Stimulated activated CD8-positive, alpha-beta memory T cell treated with anti-CD3 and anti-CD28 coated beads, Interleukin-12 subunit alpha, Interleukin-12 subunit beta, amount 100 ng/mL, for 24 hours (primary cell): ENCODE data around the gene PRAMEF4.
"Not testable (repeated sequence)": the region's sequence is repeated elsewhere in the genome, so short reads cannot be mapped to it uniquely, and the experiment has no call there.

Experiments used
- DNase-seq: peaks from one replicate; pipeline ENCODE4 v3.0.0-alpha.2; 2020; ENCODE audit errors: extremely low read depth

PRAMEF4 gene

GRCh38 chr1:12886101-12886500, at the start of gene PRAMEF4:
PRAMEF4 (minus strand) TSS chr1:12886201; CDS start chr1:12883394, 2,807 bp downstream.
- DNase-seq: not testable (repeated sequence)

- DNase-seq: not testable (repeated sequence)
These were observed 38.4 kb upstream of the PRAMEF4 start for GRCh38 chr1:12924368-12924767.

GRCh38 chr1:12921749-12922148, 35.7 kb upstream of the PRAMEF4 start:
- not testable (repeated sequence) for DNase-seq

GRCh38 chr1:12916310-12916709, 30.3 kb upstream of the PRAMEF4 start, which contains the start of gene PRAMEF7:
PRAMEF7 (plus strand) TSS chr1:12916610; CDS start chr1:12917693, 1,083 bp downstream.
- not testable (repeated sequence) for DNase-seq

GRCh38 chr1:12903793-12904572, 18.0 kb upstream of the PRAMEF4 start:
- DNase-seq: not testable (repeated sequence)

GRCh38 chr1:12899186-12899585, 13.2 kb upstream of the PRAMEF4 start:
- DNase-seq: not testable (repeated sequence)

- not testable (repeated sequence) for DNase-seq
These were observed 12.2 kb upstream of the PRAMEF4 start, which contains the start of gene PRAMEF10 for GRCh38 chr1:12898170-12898569. PRAMEF10 (minus strand) TSS chr1:12898270; CDS start chr1:12895847, 2,423 bp downstream.

- not testable (repeated sequence) for DNase-seq
These were observed 7.5 kb downstream of the PRAMEF4 start for GRCh38 chr1:12878453-12878852.

- not testable (repeated sequence) for DNase-seq
These were observed 22.7 kb downstream of the PRAMEF4 start for GRCh38 chr1:12863131-12863880.

- DNase-seq: not testable (repeated sequence)
These were observed 29.2 kb downstream of the PRAMEF4 start, which contains the start of gene PRAMEF2 for GRCh38 chr1:12856786-12857185. PRAMEF2 (plus strand) TSS chr1:12857086; CDS start chr1:12859010, 1,924 bp downstream.

GRCh38 chr1:12851779-12852178, 34.2 kb downstream of the PRAMEF4 start:
- no peak for DNase-seq

GRCh38 chr1:12848620-12849019, 37.4 kb downstream of the PRAMEF4 start, which contains the start of gene HNRNPCL1:
HNRNPCL1 (minus strand) TSS chr1:12848720; CDS start chr1:12848289, 431 bp downstream.
- not testable (repeated sequence) for DNase-seq

- not testable (repeated sequence) for DNase-seq
These were observed 52.8 kb downstream of the PRAMEF4 start for GRCh38 chr1:12833251-12833650.

GRCh38 chr1:12831310-12831709, 54.7 kb downstream of the PRAMEF4 start, which contains the start of gene PRAMEF11:
PRAMEF11 (minus strand) TSS chr1:12831410; CDS start chr1:12828789, 2,621 bp downstream.
- DNase-seq: not testable (repeated sequence)
